RWPE1 (cell line): Measurements from ENCODE around the gene NTNG2.
A peak's percentile ranks its signal among the peaks of the same experiment; 100 is the strongest.

Experiments
- CTCF ChIA-PET: fragments of 350-600 bp; sonication (Branson Sonifier 250); formaldehyde crosslinking; extraction: SDS; loops from one replicate; lab custom pipeline; 2021; lab: Yijun Ruan, JAX
- POLR2A ChIA-PET: fragments of 400-600 bp; formaldehyde crosslinking; extraction: SDS; loops from one replicate; lab custom pipeline; 2020; ENCODE audit warnings: antibody characterized with exemption; ENCODE audit not compliant: low non-redundant PET; lab: Yijun Ruan, JAX
- DNase-seq: peaks from one replicate; pipeline ENCODE4 v3.0.0; 2012; ENCODE audit warnings: low spot score
- H3K27ac ChIP-seq: fragments of 450-650 bp; 2 replicates; pipeline ENCODE4 v1.5.1; 2017
- CTCF ChIP-seq: fragments of 450-650 bp; conservative IDR thresholded peaks from 2 replicates; pipeline ENCODE4 v1.5.1; 2017; ENCODE audit warnings: low read depth, mild to moderate bottlenecking

The NTNG2 gene

GRCh38 chr9:132135456-132135855 is 26.4 kb upstream of the NTNG2 start:
- POLR2A ChIA-PET = no interaction called here
- no peak overlapping the region for H3K27ac ChIP-seq
- no peak for TF ChIP-seq CTCF
- no peak for DNase-seq
- CTCF ChIA-PET = interaction anchor here (0.6 kb wide), 2 partner anchors 87 to 120 kb away, joined by 3 read pairs; no protein-coding TSS in a partner anchor

- no peak overlapping the region for H3K27ac ChIP-seq
- DNase-seq = no peak
- ChIA-PET POLR2A (no interaction called here), CTCF (interaction anchor here (0.6 to 0.7 kb wide), 2 partner anchors 39 to 86 kb away, joined by 3 read pairs; no protein-coding TSS in a partner anchor)
- no peak for TF ChIP-seq CTCF
Observed at GRCh38 chr9:132136151-132136780, 25.6 kb upstream of the NTNG2 start.

- DNase-seq = peak; percentile 50
- ChIA-PET CTCF (interaction anchor here (0.6 to 1.5 kb wide), 4 partner anchors 55 to 734 kb away, joined by 3 to 4 read pairs (median 4); no protein-coding TSS in a partner anchor), POLR2A (interaction anchor here (0.6 kb wide), 1 partner anchor 14 kb away, joined by 3 read pairs; no protein-coding TSS in a partner anchor)
- no peak for TF ChIP-seq CTCF
- H3K27ac ChIP-seq = no peak overlapping the region
Observed at GRCh38 chr9:132141344-132141947, 20.4 kb upstream of the NTNG2 start.

- POLR2A ChIA-PET = interaction anchor here (0.6 kb wide), 1 partner anchor 14 kb away, joined by 3 read pairs; no protein-coding TSS in a partner anchor
- DNase-seq = peak; percentile 86
- no peak for TF ChIP-seq CTCF
- CTCF ChIA-PET = interaction anchor here (0.7 to 1.5 kb wide), 2 partner anchors 95 to 735 kb away, joined by 4 read pairs; no protein-coding TSS in a partner anchor
- no peak overlapping the region for H3K27ac ChIP-seq
Observed at GRCh38 chr9:132141948-132142594, 19.8 kb upstream of the NTNG2 start.

GRCh38 chr9:132142924-132143323 is 18.9 kb upstream of the NTNG2 start:
- CTCF ChIA-PET = interaction anchor here (0.9 to 1.0 kb wide), 3 partner anchors 26 to 93 kb away, joined by 3 to 5 read pairs (median 4); no protein-coding TSS in a partner anchor
- POLR2A ChIA-PET = no interaction called here
- no peak for TF ChIP-seq CTCF
- peak; percentile 23 for DNase-seq
- H3K27ac ChIP-seq = no peak overlapping the region

GRCh38 chr9:132143359-132143758 is 18.5 kb upstream of the NTNG2 start:
- no peak overlapping the region for H3K27ac ChIP-seq
- ChIA-PET CTCF (interaction anchor here (0.9 to 1.0 kb wide), 4 partner anchors 9 to 93 kb away, joined by 3 to 5 read pairs (median 4); no protein-coding TSS in a partner anchor), POLR2A (no interaction called here)
- no peak for TF ChIP-seq CTCF
- no peak for DNase-seq
